ENCODE measurements around the gene RSAD1. TPM values are rescaled to one million over a fixed set of nuclear protein-coding genes. Genes with fewer than 3 reads are reported as not detected.

Gene RSAD1
- total and polyA plus RNA-seq, 9 donors, result 23.9 to 42.0 (median 33.7) TPM

DNA sequence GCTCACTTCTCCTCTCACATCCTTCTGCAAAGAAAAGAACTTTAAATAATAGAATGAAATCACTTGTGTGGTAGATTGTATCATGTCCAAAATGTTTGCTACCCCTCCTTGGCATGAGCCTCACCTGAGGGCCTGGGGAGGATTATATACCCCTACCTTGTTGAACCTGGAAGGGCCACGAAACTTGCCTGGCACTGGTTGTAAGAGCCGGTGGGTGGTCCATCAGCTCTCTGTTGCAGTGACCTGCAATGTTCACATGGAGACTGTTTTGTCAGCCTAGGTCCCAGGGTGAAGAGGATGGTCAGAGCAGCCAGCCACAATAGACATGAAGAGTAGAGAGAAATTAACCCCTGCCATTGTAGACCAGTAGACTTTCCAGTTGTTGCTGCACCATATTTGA lies 10.2 kb downstream of the RSAD1 start:
- Histone ChIP-seq H3K4me1 (ENCODE audit: control insufficient read depth, insufficient read depth, low read length) (no peaks in the 10 kb centered on the region), H3K9me3 (replicated peaks; ENCODE audit: control insufficient read depth, low read depth, low read length) (no peaks in the 10 kb centered on the region), H3K36me3 (ENCODE audit: control insufficient read depth, insufficient read depth, low read length) (peaks cover 25% of the 10 kb centered on the region), H3K27me3 (ENCODE audit: control insufficient read depth, insufficient read depth, low read length) (no peaks in the 10 kb centered on the region), H3K27ac (ENCODE audit: low read length) (no peak overlapping the region), H3K4me3 (ENCODE audit: low read length) (no peak overlapping the region)
- DNase-seq, result no peak
- WGBS (ENCODE audit: insufficient coverage), result 100% methylated on average over 1 of the region's 2 CpGs

DNA sequence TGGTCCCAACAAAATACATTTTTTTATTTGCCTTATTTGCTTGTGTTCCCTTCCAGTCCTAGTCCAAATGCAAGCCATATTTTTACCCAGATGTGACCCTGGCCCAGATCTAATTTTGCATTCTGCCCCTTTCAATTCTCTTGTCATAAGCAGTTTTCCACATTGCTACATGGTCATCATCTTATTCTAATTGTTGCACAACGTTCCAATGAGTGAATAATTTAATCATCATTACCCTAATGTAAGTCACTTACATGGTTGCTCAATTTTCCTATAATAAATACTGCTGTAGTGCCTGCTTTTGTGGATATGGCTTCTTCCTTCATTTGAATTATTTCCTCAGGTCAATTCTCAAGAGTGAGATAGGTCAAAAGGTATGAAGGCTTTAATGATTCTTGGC lies 12.8 kb downstream of the RSAD1 start:
- Histone ChIP-seq H3K4me3 (ENCODE audit: low read length) (no peak overlapping the region), H3K27ac (ENCODE audit: low read length) (no peak overlapping the region), H3K27me3 (ENCODE audit: control insufficient read depth, insufficient read depth, low read length) (peaks cover 3% of the 10 kb centered on the region), H3K4me1 (ENCODE audit: control insufficient read depth, insufficient read depth, low read length) (no peaks in the 10 kb centered on the region), H3K9me3 (replicated peaks; ENCODE audit: control insufficient read depth, low read depth, low read length) (no peaks in the 10 kb centered on the region), H3K36me3 (ENCODE audit: control insufficient read depth, insufficient read depth, low read length) (peaks cover 5% of the 10 kb centered on the region)
- DNase-seq, result no peak
- WGBS (ENCODE audit: insufficient coverage), result no CpG with 5 or more reads among the region's 1 CpG

DNA sequence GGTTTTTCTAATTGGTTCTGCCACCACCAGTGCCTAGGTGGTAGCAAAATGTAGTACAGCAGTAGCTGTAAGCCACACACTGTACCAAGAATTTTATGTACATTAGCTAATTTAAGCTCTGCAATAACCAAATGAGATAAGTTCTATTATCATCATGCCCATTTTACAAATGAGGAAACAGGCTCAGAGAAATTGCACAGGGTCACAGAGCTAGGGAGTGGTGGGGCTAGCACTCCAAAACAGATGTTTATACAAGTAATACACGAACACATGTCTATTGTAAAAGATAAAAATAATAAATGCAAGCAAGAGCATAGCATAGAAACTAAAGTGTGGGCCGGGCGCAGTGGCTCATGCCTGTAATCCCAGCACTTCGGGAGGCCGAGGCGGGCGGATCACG lies 13.6 kb downstream of the RSAD1 start:
- H3K9me3 ChIP-seq (replicated peaks; ENCODE audit: control insufficient read depth, low read depth, low read length), result no peaks in the 10 kb centered on the region
- WGBS (ENCODE audit: insufficient coverage), result no CpG with 5 or more reads among the region's 8 CpGs
- H3K4me3 ChIP-seq (ENCODE audit: low read length), result no peak overlapping the region
- no peaks in the 10 kb centered on the region for H3K4me1 ChIP-seq (ENCODE audit: control insufficient read depth, insufficient read depth, low read length)
- H3K27me3 ChIP-seq (ENCODE audit: control insufficient read depth, insufficient read depth, low read length), result peaks cover 3% of the 10 kb centered on the region
- H3K36me3 ChIP-seq (ENCODE audit: control insufficient read depth, insufficient read depth, low read length), result peaks cover 4% of the 10 kb centered on the region
- no peak for DNase-seq
- no peak overlapping the region for H3K27ac ChIP-seq (ENCODE audit: low read length)

DNA sequence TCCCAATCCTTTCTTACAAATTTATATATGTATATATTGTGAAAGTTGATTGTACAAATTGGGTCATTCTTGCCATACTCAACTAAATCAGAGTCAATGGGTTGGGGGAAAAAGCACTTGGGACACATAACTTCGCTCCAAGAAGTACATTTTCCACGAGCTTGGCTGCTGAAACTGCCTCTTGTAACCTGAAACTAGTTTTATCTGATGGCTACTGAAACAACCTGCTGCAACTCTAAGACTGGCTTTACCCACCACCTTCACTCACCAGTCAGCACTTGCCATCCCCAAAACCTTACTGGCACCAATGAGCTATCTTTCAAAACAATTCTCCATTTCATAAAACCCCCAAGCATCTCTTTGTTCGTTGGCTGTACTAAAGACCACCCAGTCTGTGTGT lies 15.1 kb downstream of the RSAD1 start:
- Histone ChIP-seq H3K27me3 (ENCODE audit: control insufficient read depth, insufficient read depth, low read length) (peaks cover 6% of the 10 kb centered on the region), H3K36me3 (ENCODE audit: control insufficient read depth, insufficient read depth, low read length) (no peaks in the 10 kb centered on the region), H3K27ac (ENCODE audit: low read length) (no peak overlapping the region), H3K4me1 (ENCODE audit: control insufficient read depth, insufficient read depth, low read length) (no peaks in the 10 kb centered on the region), H3K9me3 (replicated peaks; ENCODE audit: control insufficient read depth, low read depth, low read length) (no peaks in the 10 kb centered on the region), H3K4me3 (ENCODE audit: low read length) (no peak overlapping the region)
- no peak for DNase-seq
- WGBS (ENCODE audit: insufficient coverage), result 25% methylated on average over 2 of the region's 3 CpGs

DNA sequence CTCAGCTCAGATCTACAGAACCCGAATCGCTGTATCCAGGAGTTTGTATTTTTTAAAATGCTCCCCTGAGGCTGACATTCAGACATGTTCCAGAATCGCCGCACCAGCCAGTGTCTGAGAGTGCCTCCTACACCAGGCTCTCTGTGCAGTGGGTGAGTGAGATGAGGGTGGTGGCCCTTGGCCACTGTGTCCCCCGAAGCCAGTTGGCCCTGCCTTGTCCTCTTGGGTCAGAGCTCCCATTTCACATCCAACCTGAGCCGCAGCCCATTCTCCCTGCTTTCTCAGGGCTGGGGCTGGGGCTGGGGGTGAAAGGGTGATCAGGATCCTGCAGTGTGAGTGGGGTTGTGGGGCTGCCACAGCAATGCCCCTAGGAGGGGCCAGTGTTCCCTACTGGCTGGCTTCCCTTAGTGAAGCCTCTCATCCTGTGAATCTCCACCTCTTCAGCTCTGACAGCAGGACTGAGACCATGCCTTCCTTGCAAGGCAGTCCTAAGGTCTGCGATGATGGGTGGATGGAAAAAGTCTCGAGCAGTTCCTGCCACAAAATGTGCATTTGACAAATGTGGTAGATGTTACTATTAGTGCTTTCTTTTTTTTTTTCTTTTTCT lies 16.7 kb downstream of the RSAD1 start:
- no CpG with 5 or more reads among the region's 8 CpGs for WGBS (ENCODE audit: insufficient coverage)
- H3K27me3 ChIP-seq (ENCODE audit: control insufficient read depth, insufficient read depth, low read length), result peaks cover 6% of the 10 kb centered on the region
- DNase-seq, result no peak
- no peak overlapping the region for H3K27ac ChIP-seq (ENCODE audit: low read length)
- H3K9me3 ChIP-seq (replicated peaks; ENCODE audit: control insufficient read depth, low read depth, low read length), result no peaks in the 10 kb centered on the region
- H3K36me3 ChIP-seq (ENCODE audit: control insufficient read depth, insufficient read depth, low read length), result no peaks in the 10 kb centered on the region
- H3K4me3 ChIP-seq (ENCODE audit: low read length), result no peak overlapping the region
- H3K4me1 ChIP-seq (ENCODE audit: control insufficient read depth, insufficient read depth, low read length), result no peaks in the 10 kb centered on the region

DNA sequence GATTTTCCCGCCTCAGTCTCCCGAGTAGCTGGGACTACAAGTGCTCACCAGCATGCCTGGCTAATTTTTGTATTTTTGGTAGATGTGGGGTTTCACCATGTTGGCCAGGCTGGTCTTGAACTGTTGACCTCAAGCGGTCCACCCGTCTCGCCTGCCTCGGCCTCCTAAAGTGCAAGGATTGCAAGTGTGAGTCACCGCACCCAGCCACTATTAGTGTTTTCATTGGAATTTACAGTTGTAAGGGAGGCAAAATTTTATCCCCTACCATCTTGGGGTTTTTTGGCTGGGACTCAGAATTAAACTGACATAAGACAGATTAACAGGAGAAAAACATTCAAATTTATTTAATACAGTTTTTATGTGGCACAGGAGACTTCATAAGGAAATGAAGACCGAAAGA lies 17.3 kb downstream of the RSAD1 start:
- H3K27ac ChIP-seq (ENCODE audit: low read length), result no peak overlapping the region
- no peaks in the 10 kb centered on the region for H3K4me1 ChIP-seq (ENCODE audit: control insufficient read depth, insufficient read depth, low read length)
- no peak for DNase-seq
- no peaks in the 10 kb centered on the region for H3K36me3 ChIP-seq (ENCODE audit: control insufficient read depth, insufficient read depth, low read length)
- no peak overlapping the region for H3K4me3 ChIP-seq (ENCODE audit: low read length)
- no peaks in the 10 kb centered on the region for H3K9me3 ChIP-seq (replicated peaks; ENCODE audit: control insufficient read depth, low read depth, low read length)
- 76% methylated on average over 2 of the region's 8 CpGs for WGBS (ENCODE audit: insufficient coverage)
- peaks cover 6% of the 10 kb centered on the region for H3K27me3 ChIP-seq (ENCODE audit: control insufficient read depth, insufficient read depth, low read length)

DNA sequence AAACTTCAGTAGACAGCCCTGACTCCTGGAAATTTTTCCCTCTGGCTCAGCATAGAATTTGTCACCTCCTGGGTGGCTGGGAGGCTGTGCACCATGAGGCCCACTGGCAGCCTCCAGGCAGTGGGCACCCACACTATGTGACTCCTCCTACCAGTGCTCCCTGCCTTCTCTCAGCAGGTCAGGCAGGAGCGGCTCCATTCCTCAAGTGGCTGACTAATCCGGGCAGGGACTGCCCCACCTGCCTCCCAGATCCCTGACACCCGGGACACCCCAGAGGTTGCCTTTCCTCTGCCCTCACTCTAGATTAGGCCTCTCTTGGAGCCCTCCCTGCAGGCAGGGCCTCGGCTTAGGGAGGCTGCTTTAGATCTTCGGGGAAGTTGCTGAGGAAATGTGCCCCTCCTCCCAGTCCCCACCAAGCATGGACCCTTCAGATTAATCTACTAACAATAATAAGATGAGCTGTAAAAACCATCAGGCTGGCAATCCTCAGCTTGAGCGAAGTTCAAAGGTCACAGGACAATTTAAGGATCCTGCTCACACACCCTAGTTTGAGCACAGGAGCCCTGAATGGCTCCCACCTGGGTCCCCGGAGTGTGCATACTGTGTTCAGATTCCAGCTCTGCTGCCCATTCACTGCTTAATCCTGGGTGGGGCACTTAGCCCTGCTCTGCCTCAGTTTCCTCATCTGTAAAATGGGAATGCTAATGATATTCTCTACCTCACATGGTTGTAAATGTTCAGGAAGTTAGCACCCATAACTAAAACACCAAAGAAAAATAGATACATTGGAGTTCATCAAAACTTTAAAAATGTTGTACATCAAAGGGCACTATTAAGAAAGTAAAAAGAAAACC lies 19.6 kb downstream of the RSAD1 start:
- Histone ChIP-seq H3K27ac (ENCODE audit: low read length) (no peak overlapping the region), H3K9me3 (replicated peaks; ENCODE audit: control insufficient read depth, low read depth, low read length) (no peaks in the 10 kb centered on the region), H3K4me3 (ENCODE audit: low read length) (no peak overlapping the region), H3K27me3 (ENCODE audit: control insufficient read depth, insufficient read depth, low read length) (peaks cover 6% of the 10 kb centered on the region), H3K4me1 (ENCODE audit: control insufficient read depth, insufficient read depth, low read length) (no peaks in the 10 kb centered on the region), H3K36me3 (ENCODE audit: control insufficient read depth, insufficient read depth, low read length) (no peaks in the 10 kb centered on the region)
- 55% methylated on average over 4 of the region's 7 CpGs for WGBS (ENCODE audit: insufficient coverage)
- DNase-seq, result no peak

DNA sequence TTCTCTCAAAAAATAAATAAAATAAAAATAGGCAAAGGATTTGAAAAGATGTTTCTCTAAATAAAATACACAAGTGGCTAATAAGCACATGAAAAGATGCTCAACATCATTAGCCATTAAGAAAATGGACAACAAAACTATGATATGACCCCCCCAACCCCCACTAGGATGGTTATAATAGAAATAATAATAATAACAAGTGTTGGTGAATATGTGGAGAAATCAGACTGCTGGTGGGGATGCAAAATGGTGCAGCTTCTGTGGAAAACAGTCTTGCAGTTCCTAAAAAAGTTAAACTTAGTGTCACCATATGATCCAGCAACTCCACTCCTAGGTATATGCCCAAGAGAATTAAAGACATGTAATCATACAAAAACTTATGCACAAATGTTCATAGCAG lies 20.6 kb downstream of the RSAD1 start:
- Histone ChIP-seq H3K4me3 (ENCODE audit: low read length) (no peak overlapping the region), H3K27me3 (ENCODE audit: control insufficient read depth, insufficient read depth, low read length) (peaks cover 6% of the 10 kb centered on the region), H3K27ac (ENCODE audit: low read length) (no peak overlapping the region), H3K36me3 (ENCODE audit: control insufficient read depth, insufficient read depth, low read length) (no peaks in the 10 kb centered on the region), H3K4me1 (ENCODE audit: control insufficient read depth, insufficient read depth, low read length) (no peaks in the 10 kb centered on the region), H3K9me3 (replicated peaks; ENCODE audit: control insufficient read depth, low read depth, low read length) (no peaks in the 10 kb centered on the region)
- DNase-seq, result no peak

GRCh38 chr17:50499721-50500120 lies 21.1 kb downstream of the RSAD1 start:
- DNase-seq, result no peak
- Histone ChIP-seq H3K36me3 (ENCODE audit: control insufficient read depth, insufficient read depth, low read length) (no peaks in the 10 kb centered on the region), H3K27me3 (ENCODE audit: control insufficient read depth, insufficient read depth, low read length) (peaks cover 6% of the 10 kb centered on the region), H3K4me3 (ENCODE audit: low read length) (no peak overlapping the region), H3K4me1 (ENCODE audit: control insufficient read depth, insufficient read depth, low read length) (no peaks in the 10 kb centered on the region), H3K27ac (ENCODE audit: low read length) (no peak overlapping the region), H3K9me3 (replicated peaks; ENCODE audit: control insufficient read depth, low read depth, low read length) (no peaks in the 10 kb centered on the region)
- 94% methylated on average over 2 of the region's 2 CpGs for WGBS (ENCODE audit: insufficient coverage)

DNA sequence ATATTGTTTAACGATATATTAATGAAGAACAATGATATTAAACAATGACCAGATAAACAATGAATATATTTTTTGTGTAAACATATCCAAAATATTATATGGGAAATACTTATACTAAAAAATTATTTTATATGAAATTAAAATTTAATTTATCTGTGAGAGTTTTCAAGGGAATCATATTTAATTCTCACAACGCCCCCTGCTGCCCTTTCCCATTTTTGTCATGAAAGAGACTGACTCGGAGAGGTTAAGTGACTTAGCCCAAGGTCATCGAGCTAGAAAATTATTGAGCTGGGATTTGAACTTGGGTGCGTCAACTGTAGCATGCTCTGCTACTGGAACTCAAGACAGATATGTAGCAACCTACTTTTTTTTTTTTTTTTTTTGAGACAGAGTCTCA lies 22.4 kb downstream of the RSAD1 start:
- no peak for DNase-seq
- peaks cover 4% of the 10 kb centered on the region for H3K27me3 ChIP-seq (ENCODE audit: control insufficient read depth, insufficient read depth, low read length)
- WGBS (ENCODE audit: insufficient coverage), result no CpG with 5 or more reads among the region's 5 CpGs
- no peaks in the 10 kb centered on the region for H3K9me3 ChIP-seq (replicated peaks; ENCODE audit: control insufficient read depth, low read depth, low read length)
- no peak overlapping the region for H3K4me3 ChIP-seq (ENCODE audit: low read length)
- no peak overlapping the region for H3K27ac ChIP-seq (ENCODE audit: low read length)
- no peaks in the 10 kb centered on the region for H3K4me1 ChIP-seq (ENCODE audit: control insufficient read depth, insufficient read depth, low read length)
- H3K36me3 ChIP-seq (ENCODE audit: control insufficient read depth, insufficient read depth, low read length), result no peaks in the 10 kb centered on the region

All from muscle of leg (tissue), 11 donors.